MM.1S (cell line): ENCODE results near the gene FBXO44.

ENCODE experiments used
- DNase-seq: peaks from one replicate; pipeline ENCODE4 v3.0.0-alpha.2; 2015
- H2AFZ ChIP-seq: fragments of 300-600 bp; sonication (generic); 2 replicates; pipeline ENCODE4 v1.6.0; 2016; ENCODE audit warnings: antibody characterized with exemption, low read length
- H3F3A ChIP-seq: fragments of 300-600 bp; sonication (generic); 2 replicates; pipeline ENCODE4 v1.6.1; 2016; ENCODE audit warnings: mild to moderate bottlenecking, antibody characterized with exemption, low read length, moderate library complexity, mixed read lengths; ENCODE audit not compliant: insufficient read depth
- H3K27ac ChIP-seq: fragments of 300-600 bp; sonication (generic); 2 replicates; pipeline ENCODE4 v1.5.1; 2016; ENCODE audit warnings: mild to moderate bottlenecking, low read length
- H3K27me3 ChIP-seq: fragments of 300-600 bp; sonication (generic); replicated peaks from 2 replicates; pipeline ENCODE4 v1.6.0; 2016; ENCODE audit warnings: low read length; ENCODE audit not compliant: insufficient read depth
- H3K36me3 ChIP-seq: fragments of 300-600 bp; sonication (generic); replicated peaks from 2 replicates; pipeline ENCODE4 v1.6.1; 2016; ENCODE audit warnings: mild to moderate bottlenecking, low read length, mixed read lengths; ENCODE audit not compliant: insufficient read depth
- H3K4me1 ChIP-seq: fragments of 300-600 bp; sonication (generic); 2 replicates; pipeline ENCODE4 v1.6.1; 2016; ENCODE audit warnings: low read length, mixed read lengths
- H3K4me2 ChIP-seq: fragments of 300-600 bp; sonication (generic); 2 replicates; pipeline ENCODE4 v1.6.0; 2016; ENCODE audit warnings: low read depth, low read length
- H3K4me3 ChIP-seq: fragments of 300-600 bp; sonication (generic); 2 replicates; pipeline ENCODE4 v1.5.1; 2016; ENCODE audit warnings: low read length, mixed read lengths
- H3K79me2 ChIP-seq: fragments of 300-600 bp; sonication (generic); 2 replicates; pipeline ENCODE4 v1.6.1; 2016; ENCODE audit warnings: mixed run types, low read length, mixed read lengths
- H3K9ac ChIP-seq: fragments of 300-600 bp; sonication (generic); 2 replicates; pipeline ENCODE4 v1.6.1; 2016; ENCODE audit warnings: low read length, mixed read lengths
- H3K9me2 ChIP-seq: fragments of 300-600 bp; sonication (generic); replicated peaks from 2 replicates; pipeline ENCODE4 v1.6.1; 2016; ENCODE audit warnings: mild to moderate bottlenecking, low read length, mixed read lengths; ENCODE audit not compliant: insufficient read depth
- H3K9me3 ChIP-seq: fragments of 300-600 bp; sonication (generic); replicated peaks from 2 replicates; pipeline ENCODE4 v1.6.1; 2016; ENCODE audit warnings: mild to moderate bottlenecking, low read length, mixed read lengths; ENCODE audit not compliant: insufficient read depth
- H4K20me1 ChIP-seq: fragments of 300-600 bp; sonication (generic); 2 replicates; pipeline ENCODE4 v1.6.1; 2016; ENCODE audit warnings: mild to moderate bottlenecking, low read length, moderate library complexity, mixed read lengths; ENCODE audit not compliant: insufficient read depth
- EZH2 ChIP-seq: fragments of 300-600 bp; sonication (generic); optimal IDR thresholded peaks from 2 replicates; pipeline ENCODE3; 2017; ENCODE audit warnings: low read depth, mild to moderate bottlenecking, antibody characterized with exemption, low read length, mixed read lengths
- EZH2phosphoT487 ChIP-seq: fragments of 300-600 bp; sonication (generic); IDR thresholded peaks from 2 replicates; pipeline ENCODE4 v1.6.1; 2018; ENCODE audit warnings: antibody characterized with exemption, low read length
- TF ChIP-seq, protein P1 (sequence below): fragments of 300-600 bp; sonication (generic); IDR thresholded peaks from 2 replicates; pipeline ENCODE4 v1.5.1; 2016; ENCODE audit warnings: antibody characterized with exemption, low read length, mixed read lengths

The FBXO44 gene

GRCh38 chr1:11691928-11692711, 37.4 kb downstream of the FBXO44 start:
- Histone ChIP-seq H3K4me3 (no peak overlapping the region), H3F3A (no peaks in the 10 kb centered on the region), H3K36me3 (no peaks in the 10 kb centered on the region), H3K4me1 (no peaks in the 10 kb centered on the region), H3K9ac (no peak overlapping the region), H3K9me2 (no peaks in the 10 kb centered on the region), H3K9me3 (no peaks in the 10 kb centered on the region), H4K20me1 (no peaks in the 10 kb centered on the region), H3K27ac (no peak overlapping the region), H3K27me3 (peaks cover 73% of the 10 kb centered on the region), H3K4me2 (no peak overlapping the region), H2AFZ (no peak overlapping the region), H3K79me2 (no peaks in the 10 kb centered on the region)
- TF ChIP-seq, protein P1, sequence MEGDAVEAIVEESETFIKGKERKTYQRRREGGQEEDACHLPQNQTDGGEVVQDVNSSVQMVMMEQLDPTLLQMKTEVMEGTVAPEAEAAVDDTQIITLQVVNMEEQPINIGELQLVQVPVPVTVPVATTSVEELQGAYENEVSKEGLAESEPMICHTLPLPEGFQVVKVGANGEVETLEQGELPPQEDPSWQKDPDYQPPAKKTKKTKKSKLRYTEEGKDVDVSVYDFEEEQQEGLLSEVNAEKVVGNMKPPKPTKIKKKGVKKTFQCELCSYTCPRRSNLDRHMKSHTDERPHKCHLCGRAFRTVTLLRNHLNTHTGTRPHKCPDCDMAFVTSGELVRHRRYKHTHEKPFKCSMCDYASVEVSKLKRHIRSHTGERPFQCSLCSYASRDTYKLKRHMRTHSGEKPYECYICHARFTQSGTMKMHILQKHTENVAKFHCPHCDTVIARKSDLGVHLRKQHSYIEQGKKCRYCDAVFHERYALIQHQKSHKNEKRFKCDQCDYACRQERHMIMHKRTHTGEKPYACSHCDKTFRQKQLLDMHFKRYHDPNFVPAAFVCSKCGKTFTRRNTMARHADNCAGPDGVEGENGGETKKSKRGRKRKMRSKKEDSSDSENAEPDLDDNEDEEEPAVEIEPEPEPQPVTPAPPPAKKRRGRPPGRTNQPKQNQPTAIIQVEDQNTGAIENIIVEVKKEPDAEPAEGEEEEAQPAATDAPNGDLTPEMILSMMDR = no peak
- TF ChIP-seq EZH2 = peak; percentile 77
- no peak for DNase-seq

- no peak overlapping the region for H3K4me2 ChIP-seq
- no peaks in the 10 kb centered on the region for H3K79me2 ChIP-seq
- TF ChIP-seq EZH2 = no peak
- TF ChIP-seq, protein P1 = no peak
- no peak for TF ChIP-seq EZH2phosphoT487
- H3F3A ChIP-seq = no peaks in the 10 kb centered on the region
- no peak overlapping the region for H3K4me3 ChIP-seq
- H3K27ac ChIP-seq = no peak overlapping the region
- H3K27me3 ChIP-seq = peaks cover 80% of the 10 kb centered on the region
- H4K20me1 ChIP-seq = no peaks in the 10 kb centered on the region
- H2AFZ ChIP-seq = no peak overlapping the region
- H3K4me1 ChIP-seq = no peaks in the 10 kb centered on the region
- H3K9me3 ChIP-seq = no peaks in the 10 kb centered on the region
- no peak for DNase-seq
- H3K9ac ChIP-seq = no peak overlapping the region
- no peaks in the 10 kb centered on the region for H3K9me2 ChIP-seq
- H3K36me3 ChIP-seq = no peaks in the 10 kb centered on the region
Observed at GRCh38 chr1:11693024-11693590, 38.4 kb downstream of the FBXO44 start.

DNA sequence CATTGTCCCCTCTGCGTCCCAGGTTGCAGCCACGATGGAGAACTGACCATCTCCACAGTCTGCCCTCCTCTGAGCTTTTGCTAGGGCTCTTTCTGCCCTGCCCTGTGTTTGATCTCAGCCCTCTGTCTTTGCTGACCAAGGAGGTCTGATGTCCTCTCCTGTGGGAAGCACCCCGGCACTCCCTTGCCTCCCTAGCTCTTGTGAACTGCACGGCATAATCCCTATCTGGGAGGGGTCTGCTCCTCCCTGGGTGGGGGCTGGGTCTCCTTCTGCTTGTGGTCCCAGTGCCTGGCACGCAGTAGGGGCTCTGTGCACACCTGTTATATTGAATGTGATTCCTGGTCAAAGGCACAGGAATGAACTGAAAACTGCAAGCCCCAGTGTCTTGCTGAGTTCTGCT, 39.2 kb downstream of the FBXO44 start:
- no peak overlapping the region for H3K27ac ChIP-seq
- no peaks in the 10 kb centered on the region for H3K79me2 ChIP-seq
- H3K27me3 ChIP-seq = peaks cover 84% of the 10 kb centered on the region
- no peak overlapping the region for H3K4me3 ChIP-seq
- TF ChIP-seq EZH2phosphoT487 = no peak
- TF ChIP-seq, protein P1 = no peak
- H3K9ac ChIP-seq = no peak overlapping the region
- H2AFZ ChIP-seq = no peak overlapping the region
- no peak overlapping the region for H3K4me2 ChIP-seq
- H3K9me3 ChIP-seq = no peaks in the 10 kb centered on the region
- H3K9me2 ChIP-seq = no peaks in the 10 kb centered on the region
- no peaks in the 10 kb centered on the region for H3K4me1 ChIP-seq
- no peaks in the 10 kb centered on the region for H4K20me1 ChIP-seq
- H3F3A ChIP-seq = no peaks in the 10 kb centered on the region
- no peaks in the 10 kb centered on the region for H3K36me3 ChIP-seq
- no peak for DNase-seq
